ENCODE results near the gene ANKRD24.
A peak's percentile ranks its signal among the peaks of the same experiment; 100 is the strongest.
"Not testable (repeated sequence)": the region's sequence is repeated elsewhere in the genome, so short reads cannot be mapped to it uniquely, and the experiment has no call there.

Gene ANKRD24

GRCh38 chr19:4182084-4182810 is at the start of gene ANKRD24, which contains the start of gene SIRT6:
Gene ANKRD24 (plus strand): TSS chr19:4182689. CDS start chr19:4186426, 3,737 bp downstream.
Gene SIRT6 (minus strand): TSS chr19:4182563. CDS start chr19:4182539, 24 bp downstream.
- DNase-seq (ENCODE audit: low spot score) = peak; percentile 99

GRCh38 chr19:4134351-4134750 is 48.1 kb upstream of the ANKRD24 start:
- peak; percentile 22 for DNase-seq (ENCODE audit: low spot score)

- not testable (repeated sequence) for DNase-seq (ENCODE audit: low spot score)
These were observed 47.1 kb upstream of the ANKRD24 start for GRCh38 chr19:4135386-4135785.

GRCh38 chr19:4136680-4137088 is 45.8 kb upstream of the ANKRD24 start:
- DNase-seq (ENCODE audit: low spot score) = no peak

- DNase-seq (ENCODE audit: low spot score) = no peak
These were observed 44.0 kb upstream of the ANKRD24 start for GRCh38 chr19:4138445-4138844.

- DNase-seq (ENCODE audit: low spot score) = peak; percentile 88
These were observed 42.8 kb upstream of the ANKRD24 start for GRCh38 chr19:4139614-4140236.

GRCh38 chr19:4140237-4140711 is 42.2 kb upstream of the ANKRD24 start:
- DNase-seq (ENCODE audit: low spot score) = peak; percentile 82

GRCh38 chr19:4142916-4143315 is 39.6 kb upstream of the ANKRD24 start:
- DNase-seq (ENCODE audit: low spot score) = not testable (repeated sequence)

- peak; percentile 20 for DNase-seq (ENCODE audit: low spot score)
These were observed 37.7 kb upstream of the ANKRD24 start for GRCh38 chr19:4144666-4145249.

GRCh38 chr19:4149518-4150288 is 32.8 kb upstream of the ANKRD24 start:
- DNase-seq (ENCODE audit: low spot score) = peak; percentile 42

- DNase-seq (ENCODE audit: low spot score) = no peak
These were observed 30.9 kb upstream of the ANKRD24 start for GRCh38 chr19:4151623-4152022.

GRCh38 chr19:4152241-4152998 is 30.1 kb upstream of the ANKRD24 start:
- peak; percentile 21 for DNase-seq (ENCODE audit: low spot score)

- peak; percentile 28 for DNase-seq (ENCODE audit: low spot score)
These were observed 27.7 kb upstream of the ANKRD24 start for GRCh38 chr19:4154571-4155312.

- DNase-seq (ENCODE audit: low spot score) = no peak
These were observed 25.3 kb upstream of the ANKRD24 start for GRCh38 chr19:4157164-4157563.

GRCh38 chr19:4157971-4158370 is 24.5 kb upstream of the ANKRD24 start:
- not testable (repeated sequence) for DNase-seq (ENCODE audit: low spot score)

- no peak for DNase-seq (ENCODE audit: low spot score)
These were observed 20.9 kb upstream of the ANKRD24 start for GRCh38 chr19:4161415-4162077.

- DNase-seq (ENCODE audit: low spot score) = no peak
These were observed 18.2 kb upstream of the ANKRD24 start for GRCh38 chr19:4164262-4164661.

GRCh38 chr19:4171676-4172075 is 10.8 kb upstream of the ANKRD24 start:
- DNase-seq (ENCODE audit: low spot score) = no peak

GRCh38 chr19:4172861-4173473 is 9.5 kb upstream of the ANKRD24 start:
- peak; percentile 77 for DNase-seq (ENCODE audit: low spot score)
